Activated B cell treated with CpG ODN at 0.5 μM for 24 hours (primary cell): ENCODE results near the gene SLC16A8. TPM values are rescaled to one million over a fixed set of nuclear protein-coding genes. Genes with fewer than 3 reads are reported as not detected.
"Not testable (repeated sequence)": the region's sequence is repeated elsewhere in the genome, so short reads cannot be mapped to it uniquely, and the experiment has no call there.

Experiments used
- ATAC-seq: fragments of 200-7000 bp; cut with Tn5 transposase; one replicate; pipeline ENCODE4 v1.10.0; 2021; ENCODE audit warnings: low read depth, mild to moderate bottlenecking, moderate library complexity
- CTCF ChIA-PET: fragments of 350-600 bp; sonication (Branson Sonifier 250); formaldehyde crosslinking; loops from one replicate; lab custom pipeline; 2021; ENCODE audit warnings: antibody characterized with exemption; lab: Charles Lee
- POLR2A ChIA-PET: fragments of 350-600 bp; sonication (Branson Sonifier 250); formaldehyde crosslinking; loops from one replicate; lab custom pipeline; 2021; ENCODE audit warnings: antibody characterized with exemption; lab: Charles Lee
- DNase-seq: peaks from one replicate; pipeline ENCODE4 v3.0.0; 2022
- H3K27ac Mint-ChIP-seq: one replicate; pipeline ENCODE4 v1.8.0; 2020; ENCODE audit warnings: mixed read lengths
- H3K27me3 Mint-ChIP-seq: one replicate; pipeline ENCODE4 v1.8.0; 2021; ENCODE audit warnings: mixed read lengths
- H3K36me3 Mint-ChIP-seq: one replicate; pipeline ENCODE4 v1.8.0; 2021; ENCODE audit warnings: low read depth, mixed read lengths
- H3K4me1 Mint-ChIP-seq: one replicate; pipeline ENCODE4 v1.8.0; 2021; ENCODE audit warnings: mixed read lengths
- H3K4me3 Mint-ChIP-seq: one replicate; pipeline ENCODE4 v1.8.0; 2020; ENCODE audit warnings: mild to moderate bottlenecking, mixed read lengths
- H3K9me3 Mint-ChIP-seq: one replicate; pipeline ENCODE4 v1.8.0; 2020; ENCODE audit warnings: mixed read lengths
- CTCF ChIP-seq: fragments of 200-600 bp; IDR thresholded peaks from one replicate; pipeline ENCODE4 v1.8.0; 2022; ENCODE audit warnings: antibody characterized with exemption, mild to moderate bottlenecking
- intact Hi-C: fragments of 100-400 bp; cut with micrococcal nuclease; formaldehyde crosslinking; loops from one replicate; pipeline ENCODE4 v1.15.1; 2024
- total RNA-seq: library from RNA; stranded (reverse); gene quantifications from 2 replicates; pipeline ENCODE4 v1.2.3, GENCODE V29; 2022

SLC16A8 gene
- total RNA-seq, 1 donor from 2014 or later = not detected

- no peak for TF ChIP-seq CTCF
- no peak overlapping the region for H3K27ac Mint-ChIP-seq
- H3K27me3 Mint-ChIP-seq = no peaks in the 10 kb centered on the region
- no peak overlapping the region for H3K4me3 Mint-ChIP-seq
- intact Hi-C loops = no loop called here
- H3K4me1 Mint-ChIP-seq = no peaks in the 10 kb centered on the region
- POLR2A ChIA-PET = no interaction called here
- ATAC-seq (no peak), DNase-seq (no peak)
- H3K9me3 Mint-ChIP-seq = no peaks in the 10 kb centered on the region
- CTCF ChIA-PET = no interaction called here
- H3K36me3 Mint-ChIP-seq = peaks cover 23% of the 10 kb centered on the region
Measured at GRCh38 chr22:38125038-38125610, 41.1 kb upstream of the SLC16A8 start.

GRCh38 chr22:38124236-38124974 lies 40.4 kb upstream of the SLC16A8 start:
- Mint-ChIP-seq H3K4me3 (no peak overlapping the region), H3K4me1 (no peaks in the 10 kb centered on the region), H3K27me3 (no peaks in the 10 kb centered on the region), H3K9me3 (no peaks in the 10 kb centered on the region), H3K36me3 (peaks cover 22% of the 10 kb centered on the region), H3K27ac (no peak overlapping the region)
- ChIA-PET POLR2A (no interaction called here), CTCF (no interaction called here)
- DNase-seq (no peak), ATAC-seq (no peak)
- TF ChIP-seq CTCF = no peak
- intact Hi-C loops = no loop called here

GRCh38 chr22:38122616-38123015 lies 38.6 kb upstream of the SLC16A8 start:
- H3K27me3 Mint-ChIP-seq = no peaks in the 10 kb centered on the region
- intact Hi-C loops = no loop called here
- H3K9me3 Mint-ChIP-seq = no peaks in the 10 kb centered on the region
- CTCF ChIA-PET = no interaction called here
- no peak overlapping the region for H3K4me3 Mint-ChIP-seq
- TF ChIP-seq CTCF = no peak
- ATAC-seq (no peak), DNase-seq (no peak)
- H3K36me3 Mint-ChIP-seq = peaks cover 22% of the 10 kb centered on the region
- H3K4me1 Mint-ChIP-seq = no peaks in the 10 kb centered on the region
- POLR2A ChIA-PET = no interaction called here
- H3K27ac Mint-ChIP-seq = no peak overlapping the region

GRCh38 chr22:38120359-38121110 lies 36.6 kb upstream of the SLC16A8 start:
- ChIA-PET CTCF (no interaction called here), POLR2A (no interaction called here)
- no peaks in the 10 kb centered on the region for H3K4me1 Mint-ChIP-seq
- no peak for TF ChIP-seq CTCF
- DNase-seq (no peak), ATAC-seq (no peak)
- H3K27me3 Mint-ChIP-seq = no peaks in the 10 kb centered on the region
- no peaks in the 10 kb centered on the region for H3K9me3 Mint-ChIP-seq
- H3K4me3 Mint-ChIP-seq = no peak overlapping the region
- no peak overlapping the region for H3K27ac Mint-ChIP-seq
- peaks cover 10% of the 10 kb centered on the region for H3K36me3 Mint-ChIP-seq
- intact Hi-C loops = no loop called here

DNA sequence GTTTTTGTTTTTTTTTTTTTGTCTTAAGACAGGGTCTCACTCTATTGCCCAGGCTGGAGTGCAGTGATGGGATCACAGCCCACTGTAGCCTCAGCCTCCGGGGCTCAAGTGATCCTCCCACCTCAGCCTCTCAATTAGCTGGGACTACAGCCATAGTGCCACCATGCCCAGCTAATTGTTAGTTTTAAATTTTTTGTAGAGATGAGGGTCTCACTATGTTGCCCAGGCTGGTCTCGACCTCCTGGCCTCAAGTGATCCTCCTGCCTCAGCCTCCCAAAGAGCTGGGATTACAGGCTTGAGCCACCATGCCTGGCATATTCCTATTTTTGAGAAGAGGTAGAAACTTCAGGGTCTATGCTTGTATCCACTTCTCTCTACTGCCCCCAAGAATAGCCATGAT lies 34.8 kb upstream of the SLC16A8 start:
- H3K4me1 Mint-ChIP-seq, DNase-seq, CTCF ChIA-PET, H3K27ac Mint-ChIP-seq, H3K4me3 Mint-ChIP-seq, H3K36me3 Mint-ChIP-seq, intact Hi-C loops, H3K27me3 Mint-ChIP-seq, ATAC-seq, H3K9me3 Mint-ChIP-seq: not testable (repeated sequence)
- POLR2A ChIA-PET = interaction anchor here (0.6 kb wide), 1 partner anchor 1254 kb away, joined by 6 read pairs; no protein-coding TSS in a partner anchor
